ENCODE results near the gene CCT2.

Gene CCT2

DNA sequence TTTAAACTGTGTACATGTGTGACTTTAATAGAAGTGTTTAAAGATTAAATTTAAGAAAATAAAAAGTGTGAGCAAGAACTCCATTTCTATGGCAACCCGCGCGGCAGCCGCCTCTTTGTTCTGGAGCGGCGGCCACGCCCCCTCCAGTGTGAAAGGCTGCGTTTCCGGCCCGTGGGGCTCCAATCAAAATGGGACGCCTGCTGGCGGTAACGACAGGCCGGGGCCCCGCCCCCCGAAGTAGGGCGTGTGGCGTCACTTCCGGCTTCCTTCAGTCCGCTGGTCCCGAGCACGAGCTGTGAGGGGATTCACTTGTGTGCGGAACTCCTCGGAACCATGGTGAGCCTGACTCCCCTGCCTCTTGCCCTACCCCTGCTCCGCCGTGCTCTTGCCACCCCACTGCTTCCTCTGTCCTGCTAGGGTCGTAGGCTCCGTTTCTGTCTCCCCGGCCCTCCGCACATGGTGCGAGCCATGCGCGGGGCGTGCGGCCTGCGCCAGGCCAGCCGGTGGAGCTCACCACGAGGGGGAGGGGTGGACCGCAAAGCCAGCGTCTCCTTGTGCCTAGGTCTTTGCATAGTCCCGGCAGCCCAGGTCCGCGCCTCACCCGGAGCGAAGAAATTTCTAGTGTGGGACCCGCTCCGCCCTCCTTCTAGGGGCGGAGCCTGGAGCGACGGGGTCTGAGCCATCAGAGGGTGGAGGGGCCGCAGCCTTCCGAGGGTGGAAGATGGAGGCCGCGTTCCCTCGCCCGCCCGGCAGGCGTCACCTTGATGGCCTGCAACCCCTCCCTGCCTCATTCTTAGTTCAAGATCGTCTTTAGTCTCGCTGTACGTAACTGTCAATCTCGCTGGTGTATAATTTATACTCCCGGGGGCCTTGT is at the start of gene CCT2:
TSS of gene CCT2 (plus strand) at position 271 of the 874 bp plus-strand sequence. CDS start at position 334, 63 bp downstream.
- peak; percentile 98 for DNase-seq (ENCODE audit: low spot score)

GRCh38 chr12:69540987-69541386 is 44.3 kb upstream of the CCT2 start:
- no peak for DNase-seq (ENCODE audit: low spot score)

DNA sequence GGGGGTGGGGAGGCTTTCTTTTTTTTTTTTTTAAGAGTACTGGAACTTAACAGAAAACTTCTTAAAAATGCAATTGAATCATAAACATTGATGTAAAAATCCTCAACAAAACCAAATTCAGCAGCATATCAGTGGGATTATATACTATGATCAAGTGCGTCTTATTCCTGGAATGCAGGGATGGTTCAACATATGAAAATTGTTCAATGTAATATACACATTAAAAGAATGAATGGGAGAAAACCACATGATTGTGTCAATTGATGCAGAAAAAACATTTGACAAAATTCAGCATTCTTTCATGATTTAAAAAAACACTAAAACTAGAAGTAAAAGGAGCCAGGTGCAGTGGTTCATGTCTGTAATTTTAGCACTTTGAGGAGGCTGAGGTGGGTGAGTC is 41.2 kb upstream of the CCT2 start:
- no peak for DNase-seq (ENCODE audit: low spot score)

DNA sequence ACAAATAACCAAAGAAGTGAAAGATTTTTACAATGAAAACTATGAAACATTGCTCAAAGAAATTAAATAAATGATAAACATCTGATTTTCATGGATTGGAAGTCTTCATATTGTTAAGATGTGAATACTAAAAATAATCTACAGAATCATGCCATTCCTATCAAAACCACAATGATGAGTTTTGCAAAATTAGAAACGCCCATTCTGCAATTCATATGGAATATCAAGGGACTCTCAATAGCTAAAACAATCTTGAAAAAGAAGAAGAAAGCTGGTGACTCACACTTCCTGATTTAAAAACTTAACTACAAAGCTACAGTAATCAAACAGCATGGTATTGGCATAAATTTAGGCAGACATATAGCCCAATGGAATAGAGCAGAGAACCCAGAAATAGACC is 40.2 kb upstream of the CCT2 start:
- no peak for DNase-seq (ENCODE audit: low spot score)

- DNase-seq (ENCODE audit: low spot score): no peak
These were observed 38.4 kb upstream of the CCT2 start for GRCh38 chr12:69546693-69547438.

- DNase-seq (ENCODE audit: low spot score): no peak
These were observed 36.6 kb upstream of the CCT2 start for GRCh38 chr12:69548687-69549086.

- DNase-seq (ENCODE audit: low spot score): no peak
These were observed 34.5 kb upstream of the CCT2 start for GRCh38 chr12:69550569-69551350.

GRCh38 chr12:69553628-69554248 is 31.5 kb upstream of the CCT2 start:
- DNase-seq (ENCODE audit: low spot score): no peak

GRCh38 chr12:69555461-69555860 is 29.8 kb upstream of the CCT2 start:
- DNase-seq (ENCODE audit: low spot score): no peak

DNA sequence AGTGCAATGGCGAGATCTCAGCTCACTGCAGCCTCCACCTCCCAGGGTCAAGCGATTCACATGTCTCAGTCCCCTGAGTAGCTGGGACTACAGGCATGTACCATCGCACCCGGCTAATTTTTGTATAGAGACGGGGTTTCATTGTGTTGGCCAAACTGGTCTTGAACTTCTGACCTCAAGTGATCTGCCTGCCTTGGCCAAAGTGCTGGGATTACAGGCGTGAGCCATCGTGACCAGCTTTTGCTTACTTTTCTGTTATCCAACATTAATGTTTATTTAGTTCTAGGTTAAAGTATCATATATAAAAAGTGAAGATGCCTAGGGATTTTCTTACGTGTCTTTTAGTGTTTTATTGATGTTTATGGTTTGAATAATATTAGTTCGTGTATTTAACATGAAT is 28.9 kb upstream of the CCT2 start:
- DNase-seq (ENCODE audit: low spot score): no peak

DNA sequence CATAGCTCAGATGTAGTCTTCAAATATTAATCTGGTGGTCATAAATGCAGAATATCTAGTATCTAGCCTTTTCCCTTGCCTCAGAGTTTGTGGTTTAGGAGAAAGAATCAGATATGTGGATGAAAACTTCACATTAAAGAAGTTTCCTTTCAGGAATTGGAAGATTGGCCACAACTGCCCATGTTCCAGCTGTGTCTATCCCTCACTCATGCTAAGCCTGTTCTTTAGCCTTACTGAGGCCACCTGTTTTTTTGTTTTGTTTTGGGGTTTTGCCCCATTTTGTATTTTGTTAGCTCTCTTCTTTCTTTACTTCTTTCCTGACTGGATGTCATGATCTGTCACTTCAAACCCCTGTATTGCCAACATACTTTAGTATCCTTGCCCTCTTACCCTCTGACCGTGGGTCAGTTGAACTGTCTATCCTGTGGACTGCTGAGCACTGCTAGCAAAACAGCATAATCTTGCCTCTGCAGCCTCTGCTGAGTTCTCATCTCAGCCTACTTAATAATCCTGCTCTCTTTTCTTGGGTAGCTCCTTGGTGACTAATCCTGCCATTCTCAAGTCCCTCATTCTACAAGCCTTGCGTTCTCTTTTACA is 22.0 kb upstream of the CCT2 start:
- DNase-seq (ENCODE audit: low spot score): no peak

DNA sequence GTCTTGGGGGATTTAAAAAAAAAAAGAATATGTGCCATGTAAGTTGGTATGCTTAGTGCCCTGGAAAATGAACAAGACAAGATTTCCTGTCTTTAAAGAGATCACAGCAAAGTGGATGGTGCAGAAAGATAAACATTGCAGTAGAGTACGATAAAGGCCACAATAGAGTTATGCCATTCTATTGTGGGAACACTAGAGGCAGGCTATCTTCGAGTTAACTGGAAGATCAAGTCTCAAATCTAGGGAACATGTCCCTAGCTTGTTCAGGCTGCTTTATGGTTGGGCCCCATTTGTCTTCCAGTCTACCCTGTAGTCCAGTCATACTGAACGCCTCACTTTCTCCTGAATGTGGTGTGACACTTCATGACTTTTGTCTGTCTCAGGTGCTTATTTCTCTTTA is 18.7 kb upstream of the CCT2 start:
- no peak for DNase-seq (ENCODE audit: low spot score)

GRCh38 chr12:69569236-69569635 is 16.0 kb upstream of the CCT2 start:
- DNase-seq (ENCODE audit: low spot score): no peak

- no peak for DNase-seq (ENCODE audit: low spot score)
These were observed 15.2 kb upstream of the CCT2 start for GRCh38 chr12:69570000-69570516.

DNA sequence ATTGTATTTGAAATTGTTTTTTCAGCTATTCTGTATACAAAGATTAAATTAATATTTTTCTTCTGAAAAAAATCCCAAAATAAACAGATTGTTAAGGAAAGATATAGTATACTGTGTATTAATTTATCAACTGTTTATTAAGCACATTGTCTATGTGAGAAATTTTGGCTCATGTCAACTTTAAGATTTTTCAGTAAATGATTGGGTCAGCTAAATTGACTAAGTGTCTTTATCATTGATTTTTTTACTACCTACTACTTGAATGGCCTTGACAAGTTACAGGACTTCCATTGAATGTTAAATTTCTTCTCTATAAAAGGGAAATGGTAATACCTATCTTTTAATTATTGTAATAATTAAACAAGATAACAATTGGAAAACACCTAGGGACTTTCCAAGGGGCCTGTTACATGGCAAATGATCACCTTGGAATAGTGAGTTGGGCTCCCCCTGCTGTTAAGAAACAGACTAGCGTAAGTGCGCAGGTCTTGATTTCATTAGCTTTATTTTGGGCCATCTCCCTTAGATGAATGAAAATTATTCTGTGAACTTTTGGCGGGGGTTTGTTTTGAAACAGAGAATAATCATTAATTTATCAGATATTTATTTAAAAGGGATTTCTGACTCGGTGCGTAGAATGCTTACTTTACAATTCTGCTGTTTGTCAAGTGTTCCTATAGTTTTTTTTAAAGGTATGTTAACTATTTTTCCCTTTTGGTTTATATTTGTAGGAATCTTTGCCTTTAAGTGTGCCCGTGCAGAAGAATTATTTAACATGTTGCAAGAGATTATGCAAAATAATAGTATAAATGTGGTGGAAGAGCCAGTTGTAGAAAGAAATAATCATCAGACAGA is 14.5 kb upstream of the CCT2 start:
- DNase-seq (ENCODE audit: low spot score): peak; percentile 76

DNA sequence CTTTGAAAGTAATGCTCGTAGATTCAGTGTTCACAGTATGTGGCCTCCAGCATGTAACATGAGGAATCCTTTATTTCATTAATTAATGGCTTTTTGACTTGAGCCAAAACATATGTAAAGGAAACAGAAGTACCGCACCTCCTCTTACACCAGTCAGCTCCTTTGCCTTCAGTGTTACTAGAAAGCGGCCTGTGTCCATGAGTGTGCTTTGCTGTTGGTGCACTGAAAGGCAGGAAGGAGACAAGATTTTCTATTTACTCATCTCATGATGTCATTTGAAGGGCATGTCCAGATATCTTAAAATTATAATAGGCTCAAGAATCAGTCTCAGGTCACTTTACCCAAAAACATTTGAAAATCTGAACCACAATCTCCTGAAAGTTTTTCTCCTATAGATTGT is 9.9 kb upstream of the CCT2 start:
- no peak for DNase-seq (ENCODE audit: low spot score)

DNA sequence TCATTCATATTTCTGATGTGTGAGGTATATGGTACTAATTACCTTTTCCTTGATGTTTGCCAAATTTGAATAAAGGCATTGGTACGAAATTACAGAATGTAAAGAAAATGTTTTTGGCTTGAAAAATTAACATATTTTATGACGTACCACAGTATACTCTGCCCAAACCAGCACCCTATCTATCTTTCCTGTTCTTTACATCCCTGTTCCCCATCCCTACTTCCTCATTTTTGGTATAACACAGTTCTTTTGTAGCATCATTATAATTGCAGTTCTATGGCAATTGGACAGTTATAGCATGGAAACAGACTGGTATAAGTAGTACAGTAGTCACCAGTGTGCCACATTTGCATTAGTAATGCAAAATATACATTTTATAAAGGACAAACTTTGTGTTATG is 7.0 kb upstream of the CCT2 start:
- no peak for DNase-seq (ENCODE audit: low spot score)

GRCh38 chr12:69579029-69579428 is 6.2 kb upstream of the CCT2 start:
- no peak for DNase-seq (ENCODE audit: low spot score)

DNA sequence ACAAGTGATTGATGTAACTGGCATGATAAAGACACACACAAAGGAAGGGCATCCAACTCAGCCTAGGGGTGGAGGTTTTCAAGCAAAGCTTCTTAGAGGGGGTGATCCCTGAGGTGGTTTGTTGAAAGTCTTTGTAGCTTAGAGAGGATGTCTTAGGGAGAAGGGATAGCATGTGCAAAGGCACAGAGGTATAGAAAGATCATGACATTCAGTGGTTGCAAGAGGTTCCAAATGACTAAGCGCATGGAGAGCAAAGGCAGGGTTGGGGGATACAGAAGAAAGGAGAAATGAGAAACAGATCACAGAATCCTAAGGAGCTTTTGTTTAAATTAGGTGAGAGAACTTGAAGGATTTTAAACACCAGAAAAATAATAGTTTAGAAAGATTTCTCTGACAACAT is 5.2 kb upstream of the CCT2 start:
- no peak for DNase-seq (ENCODE audit: low spot score)

DNA sequence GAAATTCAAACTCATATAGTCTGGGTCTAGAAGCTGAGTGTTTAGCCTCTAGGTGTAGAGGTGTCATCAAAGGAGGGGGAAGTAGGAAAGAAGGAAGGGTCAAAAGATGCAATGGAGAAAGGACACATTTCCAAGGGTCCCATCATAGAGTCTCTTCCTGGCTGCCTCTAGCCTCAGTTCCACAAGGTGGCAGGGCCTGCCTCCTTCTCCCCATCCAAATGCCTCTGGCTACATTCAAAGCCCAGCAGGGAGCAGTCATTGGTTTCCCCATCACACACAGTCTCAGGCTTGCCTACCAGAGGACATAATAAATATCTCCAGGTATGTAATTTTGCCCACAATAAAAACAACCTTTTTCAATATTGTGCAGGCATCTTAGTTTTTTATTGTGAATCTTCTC is 2.1 kb upstream of the CCT2 start:
- peak; percentile 33 for DNase-seq (ENCODE audit: low spot score)

- no peak for DNase-seq (ENCODE audit: low spot score)
These were observed 3.3 kb downstream of the CCT2 start for GRCh38 chr12:69588527-69588926.

Measured in NAMALWA (cell line).